ENCODE data around the gene GSTT2.
A peak's percentile ranks its signal among the peaks of the same experiment; 100 is the strongest.
"Not testable (repeated sequence)": the region's sequence is repeated elsewhere in the genome, so short reads cannot be mapped to it uniquely, and the experiment has no call there.

Gene GSTT2

DNA sequence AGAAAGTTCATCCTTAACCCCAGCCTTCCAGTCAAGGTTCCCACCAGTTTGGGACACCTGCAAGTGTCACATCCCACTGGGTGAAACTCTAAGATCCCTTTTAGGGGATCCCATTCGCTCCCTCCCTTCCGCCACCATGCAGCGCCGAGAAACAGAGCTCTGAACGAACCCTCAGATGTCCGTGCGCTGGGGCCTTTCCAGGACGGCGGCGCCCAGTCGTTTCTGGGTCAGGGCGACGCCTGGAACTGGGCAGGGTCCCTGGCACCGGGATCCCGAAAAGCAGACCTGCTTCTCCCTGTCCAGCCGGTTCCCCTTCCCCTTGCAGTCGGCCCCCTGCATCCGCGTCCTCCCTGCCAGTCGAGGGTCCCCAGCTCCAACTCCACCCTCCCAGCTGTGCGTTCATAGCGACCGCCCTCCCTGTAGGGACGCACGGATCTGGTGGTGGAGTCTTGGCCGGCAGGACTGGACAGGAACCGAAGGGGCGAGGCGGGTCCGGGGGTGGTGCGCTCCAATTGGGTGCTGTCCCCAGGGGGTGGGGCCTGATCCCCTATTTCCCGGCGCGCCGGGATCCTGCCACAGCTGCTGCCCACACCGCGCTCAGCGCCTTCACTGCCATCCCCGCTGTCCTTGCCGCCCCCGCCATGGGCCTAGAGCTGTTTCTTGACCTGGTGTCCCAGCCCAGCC is at the start of gene GSTT2:
GSTT2 (plus strand) TSS at position 578 of the 684 bp plus-strand sequence.
- DNase-seq = not testable (repeated sequence)

DNA sequence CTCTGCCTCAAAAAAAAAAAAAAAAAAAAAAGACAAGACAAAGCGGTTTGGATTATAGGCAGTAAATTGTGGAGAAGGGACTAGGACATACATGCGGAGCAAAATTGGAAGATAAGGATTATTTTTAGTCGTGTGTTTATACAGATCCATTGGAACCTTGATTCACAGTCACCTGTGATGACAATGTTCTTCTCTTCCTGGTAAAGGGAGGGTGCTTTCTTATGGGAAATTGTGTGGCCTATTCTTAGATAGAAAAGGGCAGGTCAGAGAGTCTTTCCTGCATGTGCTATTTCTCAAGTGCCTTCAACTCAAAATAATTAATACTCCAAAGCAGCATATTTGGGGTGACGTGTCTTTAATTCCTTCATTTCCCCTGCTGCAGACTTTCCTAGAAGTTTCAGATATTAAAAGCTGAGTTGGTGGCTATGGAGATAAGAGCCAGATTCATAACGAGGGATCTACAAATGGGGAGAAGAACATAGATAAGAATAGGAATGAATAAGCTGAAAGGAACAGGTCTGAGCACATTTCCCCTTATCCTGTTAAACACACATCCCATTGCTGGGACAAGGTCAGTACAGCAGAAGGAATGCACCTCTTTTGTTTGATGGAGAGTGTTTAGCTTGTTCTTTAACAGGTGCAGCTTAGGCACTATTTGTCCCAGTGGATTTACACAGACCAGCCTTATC is 41.5 kb upstream of the GSTT2 start:
- DNase-seq = no peak

DNA sequence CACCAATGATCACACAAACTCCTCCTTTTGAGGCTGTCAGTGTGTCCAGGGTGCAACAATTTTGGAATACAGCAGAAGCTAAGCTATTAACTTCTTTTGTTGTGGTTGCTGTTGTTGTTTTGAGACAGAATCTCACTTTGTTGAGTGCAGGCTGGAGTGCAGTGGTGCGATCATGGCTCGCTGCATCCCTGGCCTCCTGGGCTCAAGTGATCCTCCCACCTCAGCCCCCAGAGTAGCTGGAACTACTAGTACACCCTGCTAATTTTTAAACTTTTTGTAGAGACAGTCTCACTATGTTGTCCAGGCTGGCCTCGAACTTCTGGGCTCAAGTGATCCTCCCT is 40.9 kb upstream of the GSTT2 start:
- DNase-seq = no peak

DNA sequence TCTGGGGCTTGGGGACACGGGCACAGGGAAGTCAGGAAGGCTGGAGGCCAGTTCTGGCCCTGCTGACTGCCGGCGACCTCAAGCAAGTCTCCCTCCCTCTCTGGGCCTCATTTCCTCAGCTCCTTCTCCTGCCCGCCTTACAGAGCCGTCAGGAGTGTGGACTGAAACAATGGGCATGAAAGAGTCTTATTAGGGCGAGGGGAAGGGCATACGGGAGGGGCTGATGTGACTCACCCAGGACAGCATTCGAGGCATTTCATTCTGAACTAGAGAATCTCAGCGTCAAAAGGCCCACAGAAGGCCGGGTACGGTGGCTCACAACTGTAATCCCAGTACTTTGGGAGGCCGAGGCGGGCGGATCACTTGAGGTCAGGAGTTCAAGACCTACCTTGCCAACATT is 39.8 kb upstream of the GSTT2 start:
- DNase-seq = not testable (repeated sequence)

DNA sequence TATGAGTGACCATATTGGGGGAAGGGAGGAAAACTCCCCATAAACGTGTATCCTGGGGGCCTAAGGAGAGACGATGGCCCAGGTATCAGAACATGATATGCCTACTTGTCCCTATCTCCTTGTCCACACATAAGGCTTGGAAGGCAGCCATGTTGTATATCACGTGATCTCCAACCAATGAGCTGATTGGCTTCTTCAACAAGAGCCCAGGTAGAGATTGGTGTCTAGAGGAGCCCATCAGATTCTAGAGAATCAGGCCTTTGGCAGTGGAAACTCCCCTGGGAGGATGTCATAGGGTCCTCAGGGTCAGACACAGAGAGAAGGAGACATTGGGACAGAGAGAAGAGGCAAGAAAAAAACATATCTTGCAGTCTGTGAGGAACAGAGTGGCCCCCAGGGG is 32.5 kb upstream of the GSTT2 start:
- not testable (repeated sequence) for DNase-seq

DNA sequence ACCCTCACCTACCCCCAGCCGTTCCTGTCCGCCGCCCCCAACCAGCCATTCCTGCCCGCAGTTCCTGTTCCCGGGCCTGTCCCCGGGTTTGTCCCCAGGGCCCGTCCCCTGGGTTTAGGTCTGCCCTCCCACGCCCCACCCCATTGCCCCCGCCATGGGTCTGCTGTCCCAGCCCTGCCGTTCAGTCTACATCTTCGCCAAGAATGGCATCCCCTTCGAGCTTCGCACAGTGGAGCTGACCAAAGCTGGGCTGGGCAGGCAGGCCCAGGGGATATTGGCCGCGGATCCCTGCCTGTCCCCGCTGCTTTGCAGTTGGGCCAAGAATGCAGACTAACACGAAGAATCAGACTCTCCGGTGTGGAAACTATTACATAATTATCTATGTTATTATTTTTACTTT is 30.2 kb upstream of the GSTT2 start:
- not testable (repeated sequence) for DNase-seq

DNA sequence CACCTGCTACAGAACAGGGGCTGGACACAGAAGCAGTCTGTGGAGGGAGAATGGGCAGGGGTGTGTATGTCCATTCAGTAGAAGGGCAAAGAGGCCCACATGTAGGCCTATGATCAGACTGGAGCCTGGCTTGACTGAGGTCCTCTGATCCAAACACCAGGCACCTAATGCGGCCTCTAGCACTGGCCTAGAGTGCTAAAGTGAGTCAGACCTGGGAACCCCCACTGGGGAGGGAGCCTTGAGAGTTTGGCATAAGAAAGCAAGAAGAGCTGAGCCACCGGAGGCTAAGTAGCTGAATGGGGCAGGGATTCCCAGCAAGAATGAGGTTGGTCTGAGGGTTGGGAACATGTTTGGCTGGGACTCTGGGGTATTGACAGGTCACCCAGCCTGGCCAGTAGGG is 28.6 kb upstream of the GSTT2 start:
- DNase-seq = not testable (repeated sequence)

DNA sequence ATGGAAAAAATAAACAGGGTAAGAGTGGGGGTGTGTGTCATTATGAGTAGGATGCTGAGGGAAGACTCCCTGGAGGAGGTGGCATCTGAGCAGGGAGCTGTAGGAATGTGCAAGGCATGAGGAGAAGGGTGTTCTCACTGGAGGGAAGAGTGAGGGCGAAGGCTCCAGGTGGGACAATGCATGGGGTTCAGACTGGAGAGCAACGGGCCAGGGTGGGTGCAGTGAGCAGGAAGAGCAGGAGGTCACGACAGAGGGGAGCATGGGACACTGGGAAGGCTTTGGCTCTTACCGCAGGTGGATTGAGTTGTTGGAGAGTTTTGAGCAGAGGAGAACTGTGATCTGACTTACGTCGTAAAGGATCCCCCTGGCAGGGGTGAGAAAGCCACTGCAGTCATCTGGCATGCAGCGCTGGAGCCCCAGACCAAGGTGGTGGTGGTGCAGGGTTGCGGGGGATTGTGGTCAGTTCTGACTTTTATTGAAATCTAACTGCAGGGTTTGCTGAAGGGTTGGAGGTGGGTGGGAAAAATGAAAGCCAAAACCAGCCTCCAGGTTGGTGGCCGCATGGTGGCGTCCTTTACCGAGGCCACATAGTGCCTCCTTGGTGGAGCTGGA is 27.0 kb upstream of the GSTT2 start:
- DNase-seq = not testable (repeated sequence)

DNA sequence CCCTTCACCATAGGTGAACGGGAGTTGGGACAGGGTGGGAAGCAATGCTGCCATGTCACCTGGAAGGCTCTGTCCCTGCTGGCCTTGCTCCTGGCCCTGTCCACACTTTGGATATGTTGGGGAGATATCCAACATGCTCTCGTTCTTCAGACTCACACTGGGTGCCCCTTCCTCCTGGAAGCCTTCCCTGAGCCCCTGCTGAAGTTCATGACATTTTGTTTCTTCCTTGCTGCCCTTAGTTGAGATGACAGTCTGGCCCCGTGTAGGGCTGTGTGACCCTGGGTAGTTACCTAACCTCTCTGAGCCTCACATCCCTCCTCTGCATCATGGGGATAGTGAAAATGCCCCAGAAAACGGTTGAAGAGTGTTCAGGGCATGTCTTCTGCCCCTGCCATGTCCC is 26.4 kb upstream of the GSTT2 start:
- DNase-seq = not testable (repeated sequence)

DNA sequence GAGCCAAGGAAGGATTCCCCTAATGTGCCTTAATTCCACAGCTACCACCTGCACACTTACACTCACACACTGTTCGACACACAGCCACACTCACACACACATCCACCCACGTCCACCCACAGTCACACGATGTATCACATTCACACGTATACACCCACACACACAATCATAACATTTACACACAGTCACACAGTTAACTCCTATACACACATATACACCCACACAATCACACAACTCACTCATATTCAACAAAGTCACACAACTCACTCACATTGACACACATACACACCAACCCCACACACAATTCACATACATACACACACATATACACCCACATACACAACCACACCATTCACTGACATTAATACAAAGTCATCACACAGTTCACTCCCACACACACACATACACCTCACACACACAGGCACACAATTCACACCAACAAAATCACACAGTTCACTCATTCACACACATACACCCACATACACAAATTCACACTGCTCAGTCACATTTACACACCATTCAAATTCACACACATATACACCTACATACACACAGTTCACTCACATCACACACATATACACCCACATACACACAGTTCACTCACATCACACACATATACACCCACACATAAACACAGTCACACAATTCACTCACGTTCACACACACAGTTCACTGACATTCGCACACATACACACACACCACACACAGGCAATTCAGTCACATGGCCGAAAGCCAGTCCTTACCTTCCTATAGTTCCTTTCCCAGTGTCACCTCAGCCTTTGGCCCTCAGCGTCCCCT is 25.5 kb upstream of the GSTT2 start:
- DNase-seq = not testable (repeated sequence)

DNA sequence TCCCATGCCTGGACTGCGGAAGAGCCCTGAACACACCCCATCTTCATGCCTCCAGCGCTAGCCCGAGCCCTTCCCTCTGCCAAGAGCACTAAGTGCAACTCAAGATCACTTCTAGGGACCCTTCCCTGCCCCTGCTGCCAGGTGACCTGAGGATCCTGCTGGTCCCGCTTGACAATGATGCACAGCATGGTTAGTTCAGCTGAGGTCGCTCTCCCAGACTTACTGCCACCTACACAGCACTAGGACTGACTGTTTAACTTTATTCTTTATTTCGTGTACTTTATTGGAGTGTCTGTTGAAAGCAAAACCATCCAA is 25.0 kb upstream of the GSTT2 start:
- not testable (repeated sequence) for DNase-seq

DNA sequence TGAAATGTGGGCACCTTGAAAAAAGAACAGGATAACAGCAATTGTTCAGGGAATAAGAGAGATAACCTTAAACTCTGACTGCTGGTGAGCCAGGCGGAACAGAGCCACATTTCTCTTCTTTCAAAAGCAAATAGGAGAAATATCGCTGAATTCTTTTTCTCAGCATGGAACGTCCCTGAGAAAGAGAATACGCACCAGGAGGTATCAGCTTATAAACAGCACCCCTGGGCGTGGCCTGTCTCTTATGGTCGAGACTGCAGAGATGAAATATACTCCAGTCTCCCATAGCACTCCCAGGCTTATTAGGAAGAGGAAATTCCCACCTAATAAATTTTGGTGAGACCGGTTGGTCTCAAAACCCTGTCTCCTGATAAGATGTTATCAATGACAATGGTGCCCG is 24.0 kb upstream of the GSTT2 start:
- not testable (repeated sequence) for DNase-seq

DNA sequence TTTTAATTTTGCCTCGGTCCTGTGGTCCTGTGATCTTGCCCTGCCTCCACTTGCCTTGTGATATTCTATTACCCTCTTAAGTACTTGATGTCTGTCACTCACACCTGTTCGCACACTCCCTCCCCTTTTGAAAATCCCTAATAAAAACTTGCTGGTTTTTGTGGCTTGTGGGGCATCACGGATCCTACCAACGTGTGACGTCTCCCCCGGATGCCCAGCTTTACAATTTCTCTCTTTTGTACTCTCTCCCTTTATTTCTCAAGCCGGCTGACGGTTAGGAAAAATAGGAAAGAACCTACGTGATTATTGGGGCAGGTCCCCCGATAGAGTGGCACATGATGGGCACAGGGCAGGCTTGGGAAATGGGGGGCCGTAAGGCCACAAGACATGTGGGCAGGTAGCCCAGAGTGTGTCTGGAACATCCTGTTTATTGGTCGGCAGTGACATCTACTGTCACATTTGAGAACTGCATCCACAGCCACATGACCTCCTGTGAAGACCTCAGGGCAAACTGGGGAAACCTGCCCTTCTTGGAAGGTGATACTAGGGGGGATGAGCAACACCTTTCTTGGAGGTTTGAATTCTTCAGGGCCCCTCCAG is 23.5 kb upstream of the GSTT2 start:
- DNase-seq = peak; percentile 59

DNA sequence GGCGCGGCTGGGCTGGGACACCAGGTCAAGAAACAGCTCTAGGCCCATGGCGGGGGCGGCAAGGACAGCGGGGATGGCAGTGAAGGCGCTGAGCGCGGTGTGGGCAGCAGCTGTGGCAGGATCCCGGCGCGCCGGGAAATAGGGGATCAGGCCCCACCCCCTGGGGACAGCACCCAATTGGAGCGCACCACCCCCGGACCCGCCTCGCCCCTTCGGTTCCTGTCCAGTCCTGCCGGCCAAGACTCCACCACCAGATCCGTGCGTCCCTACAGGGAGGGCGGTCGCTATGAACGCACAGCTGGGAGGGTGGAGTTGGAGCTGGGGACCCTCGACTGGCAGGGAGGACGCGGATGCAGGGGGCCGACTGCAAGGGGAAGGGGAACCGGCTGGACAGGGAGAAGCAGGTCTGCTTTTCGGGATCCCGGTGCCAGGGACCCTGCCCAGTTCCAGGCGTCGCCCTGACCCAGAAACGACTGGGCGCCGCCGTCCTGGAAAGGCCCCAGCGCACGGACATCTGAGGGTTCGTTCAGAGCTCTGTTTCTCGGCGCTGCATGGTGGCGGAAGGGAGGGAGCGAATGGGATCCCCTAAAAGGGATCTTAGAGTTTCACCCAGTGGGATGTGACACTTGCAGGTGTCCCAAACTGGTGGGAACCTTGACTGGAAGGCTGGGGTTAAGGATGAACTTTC is 18.7 kb upstream of the GSTT2 start, which contains the start of gene GSTT2B:
GSTT2B (minus strand) TSS at position 112 of the 688 bp plus-strand sequence; CDS start at position 48, 64 bp downstream.
- not testable (repeated sequence) for DNase-seq

DNA sequence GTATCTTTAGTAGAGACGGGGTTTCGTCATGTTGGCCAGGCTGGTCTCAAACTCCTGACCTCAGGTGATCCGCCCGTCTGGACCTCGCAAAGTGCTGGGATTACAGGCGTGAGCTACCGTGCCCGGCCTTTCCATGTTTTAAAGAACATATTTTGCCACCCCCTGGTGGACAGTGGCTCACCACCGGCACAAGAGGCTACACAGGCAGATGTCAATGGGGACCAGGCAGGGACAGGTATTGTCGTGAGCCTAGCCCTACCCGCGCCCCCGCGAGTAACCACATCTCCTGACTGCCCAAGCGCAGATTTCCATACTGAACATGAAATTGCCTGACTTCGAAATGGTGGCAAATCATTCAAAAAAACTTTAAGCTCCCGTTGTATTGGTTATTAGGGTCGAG is 13.8 kb upstream of the GSTT2 start:
- DNase-seq = not testable (repeated sequence)

DNA sequence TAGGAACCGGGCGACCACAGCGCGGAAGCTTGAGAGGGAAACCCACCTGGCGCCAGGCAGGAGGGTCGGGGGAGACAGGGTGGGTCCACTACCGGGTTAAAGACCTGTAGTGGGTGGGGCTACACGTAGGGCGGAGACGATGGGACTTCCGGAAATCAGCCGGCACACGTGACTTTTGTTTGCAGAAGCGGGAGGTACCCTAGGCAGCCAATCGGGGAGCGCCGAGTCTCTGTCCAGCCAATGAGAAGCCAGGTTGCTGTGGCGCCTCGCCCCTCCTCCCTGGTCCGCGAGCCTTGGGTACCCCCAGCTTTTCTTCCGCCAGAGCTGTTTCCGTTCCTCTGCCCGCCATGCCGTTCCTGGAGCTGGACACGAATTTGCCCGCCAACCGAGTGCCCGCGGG is 13.4 kb upstream of the GSTT2 start, which contains the start of gene DDTL:
DDTL (plus strand) TSS at position 321 of the 400 bp plus-strand sequence; CDS start at position 348, 27 bp downstream.
- DNase-seq = not testable (repeated sequence)

DNA sequence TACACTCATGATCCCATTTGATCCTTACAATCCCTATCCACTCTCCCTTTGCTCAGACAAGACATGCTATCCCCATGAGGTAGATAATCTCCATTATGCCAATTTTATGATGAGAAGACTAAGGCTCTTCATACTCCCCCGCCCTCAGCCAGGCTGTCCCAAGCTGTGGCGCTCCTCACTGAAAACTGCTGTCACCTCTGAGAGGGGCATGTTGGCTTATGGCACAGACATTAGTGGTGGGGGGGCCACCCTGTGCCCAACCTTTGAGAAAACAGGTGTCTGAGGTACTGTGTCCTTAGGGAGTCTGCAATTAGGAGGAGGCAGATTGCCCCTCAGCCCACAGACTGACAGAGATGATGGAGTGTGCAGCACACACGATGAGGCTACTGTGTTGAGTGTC is 10.9 kb upstream of the GSTT2 start:
- no peak for DNase-seq

DNA sequence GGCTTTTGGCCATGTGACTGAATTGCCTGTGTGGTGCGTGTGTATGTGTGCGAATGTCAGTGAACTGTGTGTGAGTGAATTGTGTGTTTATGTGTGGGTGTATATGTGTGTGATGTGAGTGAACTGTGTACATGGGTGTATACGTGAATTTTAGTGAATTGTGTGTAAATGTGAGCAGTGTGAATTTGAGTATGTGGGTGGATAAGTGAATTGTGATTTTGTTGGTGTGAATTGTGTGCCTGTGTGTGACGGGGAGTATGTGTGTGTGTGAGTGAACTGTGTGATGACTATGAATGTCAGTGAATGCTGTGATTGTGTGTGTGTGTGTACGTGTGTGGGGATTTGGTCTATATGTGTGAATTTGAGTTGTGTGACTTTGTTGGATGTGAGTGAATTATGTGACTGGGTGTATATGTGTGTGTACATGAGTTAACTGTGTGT is 9.7 kb upstream of the GSTT2 start:
- DNase-seq = no peak

DNA sequence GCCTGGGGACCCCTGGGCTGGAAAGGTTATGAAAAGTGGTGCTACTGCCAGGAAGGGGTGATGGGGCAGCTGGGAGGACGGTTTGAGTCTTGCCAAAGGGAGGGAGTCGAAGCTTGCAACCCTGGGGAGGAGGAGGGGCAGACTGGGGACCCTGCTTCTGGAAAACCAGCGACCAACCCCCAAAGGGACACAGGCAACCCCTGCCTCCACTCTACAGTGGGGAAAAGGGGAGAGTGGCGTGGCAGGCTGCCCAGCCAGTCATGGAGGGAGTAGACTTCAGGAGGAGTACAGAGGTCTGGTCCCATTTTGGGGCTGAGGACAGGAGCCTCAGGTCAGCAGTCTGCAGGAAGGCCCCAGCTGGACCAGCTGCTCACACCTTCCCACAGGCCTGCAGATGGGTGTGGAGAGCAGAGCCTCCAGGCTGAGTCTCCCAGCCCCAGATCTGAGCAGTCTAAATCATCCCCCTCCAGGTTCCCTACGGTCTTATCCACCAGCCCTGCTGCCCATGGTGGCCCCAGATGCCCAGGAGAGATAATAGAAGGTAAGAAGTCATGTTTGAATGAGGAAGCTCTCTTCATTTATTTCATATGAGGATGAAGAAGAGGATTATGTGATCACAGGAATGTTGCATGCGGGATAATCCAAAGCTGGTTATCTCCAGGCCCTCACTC is 9.0 kb upstream of the GSTT2 start:
- DNase-seq = no peak

DNA sequence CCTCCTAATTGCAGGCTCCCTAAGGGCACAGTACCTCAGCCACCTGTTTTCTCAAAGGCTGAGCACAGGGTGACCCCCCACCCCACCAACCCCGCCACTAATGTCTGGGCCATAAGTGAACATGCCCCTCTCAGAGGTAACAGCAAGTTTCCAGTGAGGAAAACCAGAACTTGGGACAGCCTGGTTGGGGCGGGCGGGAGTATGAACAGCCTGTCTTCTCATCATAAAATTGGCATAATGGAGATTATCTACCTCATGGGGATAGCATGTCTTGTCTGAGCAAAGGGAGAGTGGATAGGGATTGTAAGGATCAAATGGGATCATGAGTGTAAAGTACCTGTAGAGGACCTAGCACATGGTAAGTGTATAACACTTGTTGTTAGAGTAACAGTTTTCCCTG is 8.0 kb upstream of the GSTT2 start:
- not testable (repeated sequence) for DNase-seq

DNA sequence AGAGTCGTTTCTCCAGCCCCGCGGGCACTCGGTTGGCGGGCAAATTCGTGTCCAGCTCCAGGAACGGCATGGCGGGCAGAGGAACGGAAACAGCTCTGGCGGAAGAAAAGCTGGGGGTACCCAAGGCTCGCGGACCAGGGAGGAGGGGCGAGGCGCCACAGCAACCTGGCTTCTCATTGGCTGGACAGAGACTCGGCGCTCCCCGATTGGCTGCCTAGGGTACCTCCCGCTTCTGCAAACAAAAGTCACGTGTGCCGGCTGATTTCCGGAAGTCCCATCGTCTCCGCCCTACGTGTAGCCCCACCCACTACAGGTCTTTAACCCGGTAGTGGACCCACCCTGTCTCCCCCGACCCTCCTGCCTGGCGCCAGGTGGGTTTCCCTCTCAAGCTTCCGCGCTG is 5.6 kb upstream of the GSTT2 start, which contains the start of gene DDT:
DDT (minus strand) TSS at position 97 of the 400 bp plus-strand sequence; CDS start at position 70, 27 bp downstream.
- DNase-seq = not testable (repeated sequence)

All from activated effector memory CD4-positive, alpha-beta T cell treated with Interleukin-2 at 50 U/mL for 16 hours (primary cell).